ENCODE measurements around the gene SHLD1.
"Not testable (repeated sequence)": the region's sequence is repeated elsewhere in the genome, so short reads cannot be mapped to it uniquely, and the experiment has no call there.

SHLD1 gene

DNA sequence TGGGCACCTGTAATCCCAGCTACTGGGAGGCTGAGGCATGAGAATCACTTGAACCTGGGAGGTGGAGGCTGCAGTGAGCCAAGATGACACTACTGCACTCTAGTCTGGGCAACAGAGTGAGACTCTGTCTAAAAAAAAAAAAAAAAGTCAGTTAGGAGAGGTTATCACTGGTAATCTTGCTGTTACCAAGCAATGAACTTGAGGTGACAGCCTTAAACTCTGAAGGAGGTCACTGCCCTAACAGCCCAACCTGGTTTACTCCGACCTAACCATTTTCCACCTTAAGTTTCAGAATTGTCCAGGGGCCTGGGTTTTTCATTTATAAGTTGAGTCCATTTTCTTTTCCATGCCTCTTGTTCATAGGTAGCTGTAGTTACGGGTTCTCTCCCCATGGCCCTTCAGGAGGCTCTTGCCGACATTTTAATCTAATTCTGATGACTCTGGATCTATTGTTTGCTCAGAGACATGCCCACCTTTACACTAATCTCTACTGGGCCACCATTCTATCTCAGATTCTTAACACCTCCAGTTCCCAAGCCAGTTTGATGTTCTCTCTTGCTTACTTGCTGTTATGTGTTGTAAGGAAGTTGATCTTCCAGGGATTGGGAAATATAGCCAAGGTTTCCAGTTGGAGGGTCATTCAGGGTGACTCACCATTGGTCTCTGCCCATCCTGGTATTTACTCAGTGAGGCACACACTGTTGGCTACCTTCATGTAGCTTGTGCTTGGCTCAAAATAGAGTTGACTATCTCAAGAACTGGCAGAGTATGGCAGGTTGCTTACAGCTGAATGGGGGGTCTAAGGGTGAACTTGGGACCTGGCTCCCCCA lies 29.1 kb downstream of the SHLD1 start:
- no peak for TF ChIP-seq CTCF (IDR thresholded peaks at IDR 0.05; ENCODE audit: control extremely low read depth, extremely low read depth, low read depth, missing control alignments)
- CTCF ChIA-PET, result interaction anchor here (6.0 to 13.0 kb wide), 2 partner anchors 10 to 247 kb away, joined by 45 to 164 read pairs; no protein-coding TSS in a partner anchor
- POLR2A ChIA-PET, result no interaction called here
- no peak for DNase-seq (ENCODE audit: extremely low spot score)

DNA sequence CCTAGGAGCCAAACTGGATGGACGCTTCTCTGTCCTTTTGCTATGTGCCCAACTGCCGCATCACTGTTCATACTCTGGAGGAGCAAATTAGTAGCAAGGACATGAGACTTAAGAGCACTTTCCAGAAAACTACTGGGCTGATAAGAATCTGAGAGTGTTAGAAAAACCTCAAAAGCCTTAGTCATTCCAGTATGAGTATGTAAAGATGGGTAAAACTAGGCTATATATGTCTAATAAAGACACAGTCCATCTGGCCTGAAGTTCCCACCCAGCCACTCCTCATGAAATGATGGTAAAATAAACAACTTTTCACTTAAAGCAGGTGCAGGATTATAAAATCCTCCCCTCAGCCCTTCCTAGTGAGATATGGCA lies 30.6 kb downstream of the SHLD1 start:
- no peak for DNase-seq (ENCODE audit: extremely low spot score)
- CTCF ChIA-PET, result interaction anchor here (1.4 to 13.0 kb wide), 4 partner anchors 8 to 249 kb away, joined by 5 to 164 read pairs (median 26); no protein-coding TSS in a partner anchor
- TF ChIP-seq CTCF (IDR thresholded peaks at IDR 0.05; ENCODE audit: control extremely low read depth, extremely low read depth, low read depth, missing control alignments), result no peak
- POLR2A ChIA-PET, result no interaction called here

DNA sequence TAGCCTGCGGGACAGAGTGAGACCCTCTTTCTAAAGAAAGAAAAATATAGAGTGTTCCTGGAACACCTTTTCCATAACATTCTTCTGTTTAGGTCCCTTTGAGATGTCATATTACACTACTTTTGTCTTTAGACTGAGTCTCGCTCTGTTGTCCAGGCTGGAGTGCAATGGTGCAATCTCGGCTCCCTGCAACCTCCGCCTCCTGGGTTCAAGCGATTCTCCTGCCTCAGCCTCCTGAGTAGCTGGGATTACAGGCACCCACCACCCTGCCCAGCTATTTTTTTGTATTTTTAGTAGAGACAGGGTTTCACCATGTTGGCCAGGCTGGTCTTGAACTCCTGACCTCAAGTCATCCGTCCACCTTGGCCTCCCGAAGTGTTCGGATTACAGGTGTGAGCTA lies 31.2 kb downstream of the SHLD1 start:
- POLR2A ChIA-PET; DNase-seq (ENCODE audit: extremely low spot score): not testable (repeated sequence)
- CTCF ChIA-PET, result interaction anchor here (0.8 to 13.0 kb wide), 6 partner anchors 9 to 249 kb away, joined by 3 to 164 read pairs (median 4); no protein-coding TSS in a partner anchor

DNA sequence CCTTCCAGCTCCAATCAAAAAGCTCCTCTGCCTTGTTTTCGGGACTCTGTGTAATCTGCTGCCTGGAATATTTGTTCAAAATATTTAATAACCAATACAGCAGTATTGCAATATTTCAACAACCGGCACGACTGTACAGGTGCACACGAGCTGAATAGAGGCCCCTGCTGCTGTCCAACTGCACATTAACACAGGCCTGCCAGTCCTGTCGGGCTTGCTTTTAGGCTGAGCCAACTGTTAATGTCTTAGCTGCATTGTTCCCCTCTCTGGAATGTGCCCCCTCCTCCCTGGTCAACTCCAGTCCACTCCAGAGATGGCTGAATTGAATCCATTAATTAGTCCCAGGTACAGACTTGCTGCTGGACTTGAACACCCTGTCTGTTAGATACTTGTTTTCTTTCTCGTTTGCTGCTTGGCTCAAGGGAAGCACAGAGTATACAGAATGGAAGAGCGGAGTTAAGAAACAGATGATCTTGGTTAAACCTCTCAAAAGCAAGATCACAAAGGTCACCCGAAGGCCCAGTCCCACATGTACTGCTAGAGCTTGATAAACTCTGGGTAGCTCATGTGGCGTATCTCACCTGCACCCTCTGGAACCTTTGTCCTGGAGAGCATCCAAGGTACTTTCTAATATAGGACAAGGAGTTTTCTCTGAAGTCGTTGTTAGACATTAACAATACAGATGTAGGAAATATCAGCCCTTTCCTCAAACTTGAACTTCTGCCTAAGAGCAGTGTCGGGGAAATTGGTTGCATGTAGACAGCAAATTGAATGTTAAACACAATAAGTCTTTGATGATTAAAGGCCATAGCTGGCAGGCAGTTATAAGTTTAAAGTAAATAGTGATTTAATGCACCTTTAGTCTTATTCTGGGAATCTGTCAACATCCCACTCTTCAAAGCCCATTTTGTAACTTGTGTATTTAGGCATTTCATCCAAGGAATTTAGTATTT lies 31.9 kb downstream of the SHLD1 start:
- ChIA-PET CTCF (interaction anchor here (0.7 to 13.0 kb wide), 8 partner anchors 8 to 250 kb away, joined by 3 to 164 read pairs (median 4); no protein-coding TSS in a partner anchor), POLR2A (no interaction called here)
- DNase-seq (ENCODE audit: extremely low spot score), result no peak
- no peak for TF ChIP-seq CTCF (IDR thresholded peaks at IDR 0.05; ENCODE audit: control extremely low read depth, extremely low read depth, low read depth, missing control alignments)

GRCh38 chr20:5784735-5785134 lies 34.5 kb downstream of the SHLD1 start:
- DNase-seq (ENCODE audit: extremely low spot score), result no peak
- ChIA-PET CTCF (interaction anchor here (1.0 to 13.0 kb wide), 4 partner anchors 11 to 253 kb away, joined by 3 to 164 read pairs (median 9); no protein-coding TSS in a partner anchor), POLR2A (no interaction called here)
- no peak for TF ChIP-seq CTCF (IDR thresholded peaks at IDR 0.05; ENCODE audit: control extremely low read depth, extremely low read depth, low read depth, missing control alignments)

GRCh38 chr20:5785146-5785545 lies 34.9 kb downstream of the SHLD1 start:
- CTCF ChIA-PET, result interaction anchor here (0.6 to 13.0 kb wide), 7 partner anchors 11 to 253 kb away, joined by 3 to 164 read pairs (median 3); no protein-coding TSS in a partner anchor
- POLR2A ChIA-PET, result no interaction called here
- DNase-seq (ENCODE audit: extremely low spot score), result no peak
- no peak for TF ChIP-seq CTCF (IDR thresholded peaks at IDR 0.05; ENCODE audit: control extremely low read depth, extremely low read depth, low read depth, missing control alignments)

Data from GM10248 (cell line).